ENCODE measurements around the gene ADD3.

Gene ADD3

GRCh38 chr10:110170142-110170971 lies 162.6 kb downstream of the ADD3 start:
- no peak for TF ChIP-seq ZFX (IDR thresholded peaks at IDR 0.05; ENCODE audit: borderline replicate concordance)
- no peak for TF ChIP-seq CTCF (IDR thresholded peaks at IDR 0.05)
- no peak overlapping the region for H3K27ac ChIP-seq

- no peak for TF ChIP-seq ZFX (IDR thresholded peaks at IDR 0.05; ENCODE audit: borderline replicate concordance)
- no peak for TF ChIP-seq CTCF (IDR thresholded peaks at IDR 0.05)
- H3K27ac ChIP-seq, result no peak overlapping the region
These were observed 163.2 kb downstream of the ADD3 start for GRCh38 chr10:110171032-110171431.

- no peak for TF ChIP-seq CTCF (IDR thresholded peaks at IDR 0.05)
- TF ChIP-seq ZFX (IDR thresholded peaks at IDR 0.05; ENCODE audit: borderline replicate concordance), result no peak
- H3K27ac ChIP-seq, result no peak overlapping the region
These were observed 164.4 kb downstream of the ADD3 start for GRCh38 chr10:110172155-110172554.

- H3K27ac ChIP-seq, result no peak overlapping the region
- TF ChIP-seq CTCF (IDR thresholded peaks at IDR 0.05) (no peak), ZFX (IDR thresholded peaks at IDR 0.05; ENCODE audit: borderline replicate concordance) (no peak)
These were observed 166.4 kb downstream of the ADD3 start for GRCh38 chr10:110174201-110174600.

GRCh38 chr10:110174816-110175215 lies 167.0 kb downstream of the ADD3 start:
- no peak for TF ChIP-seq ZFX (IDR thresholded peaks at IDR 0.05; ENCODE audit: borderline replicate concordance)
- no peak for TF ChIP-seq CTCF (IDR thresholded peaks at IDR 0.05)
- H3K27ac ChIP-seq, result no peak overlapping the region

- no peak overlapping the region for H3K27ac ChIP-seq
- no peak for TF ChIP-seq ZFX (IDR thresholded peaks at IDR 0.05; ENCODE audit: borderline replicate concordance)
- no peak for TF ChIP-seq CTCF (IDR thresholded peaks at IDR 0.05)
These were observed 167.6 kb downstream of the ADD3 start for GRCh38 chr10:110175406-110175805.
